Gastroesophageal sphincter (tissue), 4 donors: Measurements from ENCODE around the gene NR3C2. TPM values are rescaled to one million over a fixed set of nuclear protein-coding genes. Genes with fewer than 3 reads are reported as not detected.

ENCODE experiments used
- ATAC-seq: fragments of 150-250 bp; one replicate; pipeline ENCODE4 v1.9.1; 2016; ENCODE audit warnings: mild to moderate bottlenecking, moderate library complexity
- H3K27ac ChIP-seq, 4 donors: fragments of 200-600 bp; sonication (generic) in 3 of 4; 1 replicate in 3 of 4; 2 replicates in 1 of 4; pipeline ENCODE4 v1.5.1; 2016 to 2019
- H3K27me3 ChIP-seq: fragments of 200-600 bp; sonication (generic); one replicate; pipeline ENCODE4 v1.5.1; 2019
- H3K36me3 ChIP-seq, 2 donors: fragments of 200-600 bp; sonication (generic); one replicate each; pipeline ENCODE4 v1.5.1; 2019; ENCODE audit warnings: control low read depth in 1 of 2
- H3K4me1 ChIP-seq, 3 donors: fragments of 200-600 bp; sonication (generic); 1 replicate in 2 of 3; 2 replicates in 1 of 3; pipeline ENCODE4 v1.5.1; 2016 to 2019; ENCODE audit warnings: control low read depth in 2 of 3
- H3K4me3 ChIP-seq, 2 donors: fragments of 200-600 bp; sonication (generic); one replicate each; pipeline ENCODE4 v1.5.1; 2019; ENCODE audit warnings: mild to moderate bottlenecking in 1 of 2, moderate library complexity in 1 of 2
- H3K9me3 ChIP-seq, 3 donors: fragments of 200-600 bp; sonication (generic); one replicate each; pipeline ENCODE4 v1.5.1; 2017 to 2019; ENCODE audit warnings: control low read depth in 2 of 3
- CTCF ChIP-seq, 4 experiments: fragments of 200-600 bp in 2 of 4; fragments of 450-650 bp in 2 of 4; sonication (generic) in 1 of 4; IDR thresholded peaks; one replicate each; pipeline ENCODE4 v1.5.1; 2017 to 2019; ENCODE audit warnings: antibody characterized with exemption in 4 of 4, mild to moderate bottlenecking in 2 of 4, moderate library complexity in 2 of 4
- EP300 ChIP-seq: sonication (generic); formaldehyde crosslinking; IDR thresholded peaks from one replicate; pipeline ENCODE4 v1.6.1; 2017; ENCODE audit warnings: antibody characterized with exemption, mild to moderate bottlenecking
- POLR2A ChIP-seq, 2 donors: fragments of 450-650 bp; IDR thresholded peaks; one replicate each; pipeline ENCODE4 v1.6.1; 2017; ENCODE audit warnings: antibody characterized with exemption in 2 of 2, mild to moderate bottlenecking in 2 of 2, moderate library complexity in 1 of 2
- POLR2AphosphoS5 ChIP-seq: sonication (generic); formaldehyde crosslinking; IDR thresholded peaks from one replicate; pipeline ENCODE4 v1.6.1; 2017; ENCODE audit warnings: antibody characterized with exemption
- WGBS, 2 donors: methylation state at CpG; one replicate each; pipeline ENCODE4 v1.1.5; 2018; ENCODE audit warnings: low coverage in 1 of 2; 5-methylcytosine and 5-hydroxymethylcytosine counted together
- total RNA-seq, 4 donors: library from RNA; depleted of rRNA; stranded (reverse); fragments of >200 nt; gene quantifications; one replicate each; pipeline ENCODE4 v1.1.0, GENCODE V29; 2016

NR3C2 gene
- total RNA-seq, 4 donors from 2014 or later, result 11.6 to 15.9 (median 13.9) TPM

GRCh38 chr4:148302416-148302815 lies 139.8 kb downstream of the NR3C2 start:
- no peak for ATAC-seq
- Histone ChIP-seq H3K9me3 (no peaks in the 10 kb centered on the region), H3K36me3 (no peaks in the 10 kb centered on the region), H3K27ac (no peak overlapping the region), H3K4me3 (no peak overlapping the region), H3K4me1 (peaks cover 0 to 8% (median 0%) of the 10 kb centered on the region in 3 donors), H3K27me3 (no peaks in the 10 kb centered on the region)
- TF ChIP-seq POLR2A (IDR thresholded peaks at IDR 0.05) (no peak), POLR2AphosphoS5 (no peak), CTCF (IDR thresholded peaks at IDR 0.05) (no peak), EP300 (no peak)
- WGBS, 2 donors, result 100% methylated on average over 1 of the region's 1 CpG

- TF ChIP-seq EP300 (no peak), CTCF (IDR thresholded peaks at IDR 0.05) (no peak), POLR2A (IDR thresholded peaks at IDR 0.05) (no peak), POLR2AphosphoS5 (no peak)
- no peaks in the 10 kb centered on the region for H3K36me3 ChIP-seq
- H3K27me3 ChIP-seq, result no peaks in the 10 kb centered on the region
- no peak overlapping the region for H3K4me3 ChIP-seq
- H3K9me3 ChIP-seq, result no peaks in the 10 kb centered on the region
- peaks cover 0 to 2% (median 0%) of the 10 kb centered on the region in 3 donors for H3K4me1 ChIP-seq
- ATAC-seq, result no peak
- no peak overlapping the region for H3K27ac ChIP-seq
- 100% methylated on average over 1 of the region's 1 CpG; no CpG with 5 or more reads in 1 of the 2 donors for WGBS, 2 donors
Observed at GRCh38 chr4:148300877-148301276, 141.3 kb downstream of the NR3C2 start.

GRCh38 chr4:148299337-148299736 lies 142.9 kb downstream of the NR3C2 start:
- Histone ChIP-seq H3K36me3 (no peaks in the 10 kb centered on the region), H3K9me3 (no peaks in the 10 kb centered on the region), H3K27me3 (no peaks in the 10 kb centered on the region), H3K27ac (no peak overlapping the region), H3K4me3 (no peak overlapping the region), H3K4me1 (no peaks in the 10 kb centered on the region)
- WGBS, 2 donors, result 87 to 93% methylated on average over 3 to 5 of the region's 9 CpGs
- ATAC-seq, result no peak
- TF ChIP-seq POLR2AphosphoS5 (no peak), EP300 (no peak), POLR2A (IDR thresholded peaks at IDR 0.05) (no peak), CTCF (IDR thresholded peaks at IDR 0.05) (no peak)

GRCh38 chr4:148296498-148296897 lies 145.7 kb downstream of the NR3C2 start:
- 79 to 80% methylated on average over 2 of the region's 2 CpGs for WGBS, 2 donors
- ATAC-seq, result no peak
- Histone ChIP-seq H3K4me3 (no peak overlapping the region), H3K27me3 (no peaks in the 10 kb centered on the region), H3K27ac (no peak overlapping the region), H3K4me1 (no peaks in the 10 kb centered on the region), H3K9me3 (no peaks in the 10 kb centered on the region), H3K36me3 (no peaks in the 10 kb centered on the region)
- no peak for TF ChIP-seq EP300
- no peak for TF ChIP-seq POLR2A (IDR thresholded peaks at IDR 0.05)
- TF ChIP-seq CTCF (IDR thresholded peaks at IDR 0.05), result no peak
- no peak for TF ChIP-seq POLR2AphosphoS5

GRCh38 chr4:148295642-148296041 lies 146.6 kb downstream of the NR3C2 start:
- H3K4me1 ChIP-seq, result no peaks in the 10 kb centered on the region
- H3K27me3 ChIP-seq, result no peaks in the 10 kb centered on the region
- no peaks in the 10 kb centered on the region for H3K9me3 ChIP-seq
- no peak overlapping the region for H3K27ac ChIP-seq
- TF ChIP-seq POLR2AphosphoS5 (no peak), EP300 (no peak), POLR2A (IDR thresholded peaks at IDR 0.05) (no peak), CTCF (IDR thresholded peaks at IDR 0.05) (no peak)
- H3K4me3 ChIP-seq, result no peak overlapping the region
- WGBS, 2 donors, result 88% methylated on average over 1 of the region's 1 CpG; no CpG with 5 or more reads in 1 of the 2 donors
- no peak for ATAC-seq
- no peaks in the 10 kb centered on the region for H3K36me3 ChIP-seq
